Measurements from ENCODE around the gene MFF. TPM values are rescaled to one million over a fixed set of nuclear protein-coding genes. Genes with fewer than 3 reads are reported as not detected.

The MFF gene
- total RNA-seq = 10 to 100 TPM; 50.7 to 57.6 (median 54.0) TPM
- 68.2 TPM for total RNA-seq (2013)
- total RNA-seq = 40.9 to 72.7 (median 52.5) reads per million in 29 experiments

DNA sequence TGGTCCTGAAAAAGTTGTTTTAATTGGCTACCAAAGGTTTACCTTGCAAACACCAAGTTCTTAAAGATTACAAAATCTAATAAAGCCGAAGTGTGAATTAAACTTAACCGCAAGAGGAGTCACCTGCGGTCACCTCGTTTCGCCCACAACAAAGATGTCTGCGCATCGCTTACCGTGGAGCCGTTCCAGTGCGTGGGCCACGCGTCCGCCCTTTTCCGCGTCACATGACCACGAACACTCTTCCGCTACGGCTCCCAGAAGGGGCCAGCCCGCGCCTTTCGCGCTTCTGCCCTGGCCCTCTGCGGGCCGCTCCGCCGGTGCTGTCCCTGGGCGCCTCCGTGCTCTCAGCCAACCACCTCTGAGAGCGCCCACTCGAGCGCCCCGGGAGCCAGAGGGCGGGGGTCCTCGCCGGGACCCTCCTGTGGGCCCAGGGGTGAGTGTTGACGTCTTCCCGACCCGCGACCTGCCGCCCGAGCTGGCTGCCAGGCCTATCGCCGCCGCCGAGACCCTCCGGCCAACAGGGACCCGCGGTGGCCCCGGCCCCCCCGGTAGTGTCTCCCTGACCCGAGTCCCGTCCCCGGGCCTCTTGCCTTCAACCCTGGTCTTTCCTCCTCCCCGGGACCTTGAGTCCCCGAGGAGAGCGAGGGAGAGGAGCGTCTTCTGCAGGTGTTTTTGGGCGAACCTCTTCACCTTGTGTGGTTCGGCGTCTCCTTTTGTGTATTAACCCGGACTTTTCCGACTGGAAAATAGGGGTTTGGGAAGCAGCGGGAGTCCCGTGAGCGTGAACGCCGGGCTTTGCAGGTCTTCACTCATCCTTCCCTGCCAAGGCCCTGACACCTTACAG lies at the start of gene MFF:
Gene MFF (plus strand): TSS at position 257 of the 844 bp plus-strand sequence. CDS start 5,415 bp downstream, outside the sequence.
- peaks cover 35 to 55% (median 48%) of the 10 kb centered on the region in 3 donors for H3K4me1 Mint-ChIP-seq
- H3K9me3 ChIP-seq = no peaks in the 10 kb centered on the region
- CTCF ChIA-PET = interaction anchor here in 1 of 2 donors (0.9 kb wide), 1 partner anchor 19 kb away, joined by 4 read pairs; no protein-coding TSS in a partner anchor
- WGBS (ENCODE audit: insufficient coverage) = under 1% methylated on average over 51 of the region's 67 CpGs
- H3K4me3 ChIP-seq (ENCODE audit: control insufficient read depth in 1 of 2, extremely low read depth in 1 of 2, low read length in 1 of 2) = peak within 1 kb of the TSS; percentile 80 to 83
- H3K4me1 ChIP-seq (ENCODE audit: control insufficient read depth in 1 of 2, extremely low read depth in 1 of 2, insufficient read depth in 2 of 2, low read length in 2 of 2) = peaks cover 7 to 15% of the 10 kb centered on the region in 2 experiments
- no peaks in the 10 kb centered on the region for H3K36me3 ChIP-seq (ENCODE audit: control insufficient read depth in 2 of 2, extremely low read depth in 1 of 2, insufficient read depth in 1 of 2, low read length in 1 of 2)
- DNase-seq = peak; percentile 80 to 97 (median 91)
- ATAC-seq (replicated peaks in 1 of 4) = peak; percentile 97 to 99 (median 98)
- peak within 1 kb of the TSS; percentile 87 to 92 for H3K27ac Mint-ChIP-seq
- no peaks in the 10 kb centered on the region for H3K36me3 Mint-ChIP-seq
- peak within 1 kb of the TSS; percentile 91 to 95 (median 91) for H3K4me3 Mint-ChIP-seq
- POLR2A ChIA-PET = no interaction called here
- peaks cover 0 to 3% of the 10 kb centered on the region in 2 experiments for H3K27me3 ChIP-seq (replicated peaks in 1 of 2; ENCODE audit: control insufficient read depth in 2 of 2, extremely low read depth in 1 of 2, insufficient read depth in 2 of 2, low read length in 1 of 2)
- no peaks in the 10 kb centered on the region for H3K27me3 Mint-ChIP-seq
- H3K9me3 Mint-ChIP-seq = no peaks in the 10 kb centered on the region
- H3K27ac ChIP-seq (ENCODE audit: low read length) = peak within 1 kb of the TSS; percentile 56

DNA sequence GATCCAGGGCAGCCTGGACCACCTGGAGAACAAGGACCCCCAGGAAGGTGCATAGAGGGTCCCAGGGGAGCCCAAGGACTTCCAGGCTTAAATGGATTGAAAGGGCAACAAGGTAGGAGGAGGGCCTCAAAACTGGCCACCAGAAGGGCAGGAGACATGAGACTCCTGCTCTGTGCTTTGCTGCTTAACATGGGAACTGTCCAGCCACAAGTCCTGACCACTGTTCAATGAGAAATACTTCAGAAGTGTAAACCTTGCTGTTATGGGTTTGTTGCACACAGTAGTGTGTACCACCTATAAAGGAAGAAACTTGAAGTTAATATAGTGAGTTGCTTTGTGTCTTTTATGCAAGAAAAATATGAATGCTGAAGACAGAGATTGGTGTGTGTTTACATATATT lies 44.2 kb upstream of the MFF start:
- H3K36me3 Mint-ChIP-seq = no peaks in the 10 kb centered on the region
- H3K27ac Mint-ChIP-seq = no peak overlapping the region
- no peaks in the 10 kb centered on the region for H3K27me3 Mint-ChIP-seq
- Histone ChIP-seq H3K4me1 (ENCODE audit: control insufficient read depth in 1 of 2, extremely low read depth in 1 of 2, insufficient read depth in 2 of 2, low read length in 2 of 2) (no peaks in the 10 kb centered on the region), H3K27me3 (replicated peaks in 1 of 2; ENCODE audit: control insufficient read depth in 2 of 2, extremely low read depth in 1 of 2, insufficient read depth in 2 of 2, low read length in 1 of 2) (peaks cover 0 to 2% of the 10 kb centered on the region in 2 experiments), H3K36me3 (ENCODE audit: control insufficient read depth in 2 of 2, extremely low read depth in 1 of 2, insufficient read depth in 1 of 2, low read length in 1 of 2) (no peaks in the 10 kb centered on the region), H3K9me3 (no peaks in the 10 kb centered on the region), H3K27ac (ENCODE audit: low read length) (no peak overlapping the region), H3K4me3 (ENCODE audit: control insufficient read depth in 1 of 2, extremely low read depth in 1 of 2, low read length in 1 of 2) (no peak overlapping the region)
- H3K4me1 Mint-ChIP-seq = no peaks in the 10 kb centered on the region
- H3K4me3 Mint-ChIP-seq = no peak overlapping the region
- H3K9me3 Mint-ChIP-seq = peaks cover 0 to 12% (median 3%) of the 10 kb centered on the region in 3 donors
- ATAC-seq (replicated peaks in 1 of 4) = no peak
- POLR2A ChIA-PET = no interaction called here
- no peak for DNase-seq
- CTCF ChIA-PET = no interaction called here

GRCh38 chr2:227285741-227286236 lies 39.3 kb upstream of the MFF start:
- ChIA-PET POLR2A (no interaction called here), CTCF (interaction anchor here in 1 of 2 donors (0.7 kb wide), 1 partner anchor 145 kb away, joined by 3 read pairs; no protein-coding TSS in a partner anchor)
- Mint-ChIP-seq H3K9me3 (peaks cover 0 to 12% (median 3%) of the 10 kb centered on the region in 3 donors), H3K27me3 (peaks cover 0 to 6% of the 10 kb centered on the region in 2 donors), H3K4me1 (no peaks in the 10 kb centered on the region), H3K36me3 (no peaks in the 10 kb centered on the region), H3K27ac (no peak overlapping the region), H3K4me3 (no peak overlapping the region)
- DNase-seq (no peak), ATAC-seq (replicated peaks in 1 of 4) (no peak)
- Histone ChIP-seq H3K27ac (ENCODE audit: low read length) (no peak overlapping the region), H3K4me1 (ENCODE audit: control insufficient read depth in 1 of 2, extremely low read depth in 1 of 2, insufficient read depth in 2 of 2, low read length in 2 of 2) (no peaks in the 10 kb centered on the region), H3K4me3 (ENCODE audit: control insufficient read depth in 1 of 2, extremely low read depth in 1 of 2, low read length in 1 of 2) (no peak overlapping the region), H3K9me3 (no peaks in the 10 kb centered on the region), H3K36me3 (ENCODE audit: control insufficient read depth in 2 of 2, extremely low read depth in 1 of 2, insufficient read depth in 1 of 2, low read length in 1 of 2) (no peaks in the 10 kb centered on the region), H3K27me3 (replicated peaks in 1 of 2; ENCODE audit: control insufficient read depth in 2 of 2, extremely low read depth in 1 of 2, insufficient read depth in 2 of 2, low read length in 1 of 2) (no peaks in the 10 kb centered on the region)
- WGBS (ENCODE audit: insufficient coverage) = 67% methylated on average over 1 of the region's 6 CpGs

DNA sequence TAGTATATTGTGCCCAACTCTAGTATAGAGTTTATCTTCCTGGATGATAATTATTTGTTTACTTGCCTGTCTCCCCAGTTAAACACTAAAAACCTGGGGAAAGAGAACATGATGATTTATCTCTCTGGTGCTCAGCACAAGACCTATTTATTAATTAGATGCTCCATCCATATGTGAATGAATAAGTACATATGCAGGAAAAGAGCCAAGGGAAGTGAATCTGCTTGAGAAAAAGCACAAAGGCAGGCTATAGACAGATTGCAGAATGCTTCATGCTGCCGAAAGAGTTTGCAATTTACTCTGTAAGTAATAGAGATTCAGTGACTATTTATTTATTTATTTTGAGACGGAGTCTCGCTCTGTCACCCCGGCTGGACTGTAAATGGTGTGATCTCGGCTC lies 37.3 kb upstream of the MFF start:
- ChIA-PET POLR2A (interaction anchor here in 1 of 2 donors (0.7 kb wide), 1 partner anchor 1379 kb away, joined by 3 read pairs; no protein-coding TSS in a partner anchor), CTCF (interaction anchor here in 1 of 2 donors (0.7 kb wide), 1 partner anchor 21 kb away, joined by 3 read pairs; no protein-coding TSS in a partner anchor)
- no peak for DNase-seq
- 94% methylated on average over 5 of the region's 5 CpGs for WGBS (ENCODE audit: insufficient coverage)
- Histone ChIP-seq H3K27me3 (replicated peaks in 1 of 2; ENCODE audit: control insufficient read depth in 2 of 2, extremely low read depth in 1 of 2, insufficient read depth in 2 of 2, low read length in 1 of 2) (no peaks in the 10 kb centered on the region), H3K36me3 (ENCODE audit: control insufficient read depth in 2 of 2, extremely low read depth in 1 of 2, insufficient read depth in 1 of 2, low read length in 1 of 2) (no peaks in the 10 kb centered on the region), H3K27ac (ENCODE audit: low read length) (no peak overlapping the region), H3K4me1 (ENCODE audit: control insufficient read depth in 1 of 2, extremely low read depth in 1 of 2, insufficient read depth in 2 of 2, low read length in 2 of 2) (no peaks in the 10 kb centered on the region), H3K4me3 (ENCODE audit: control insufficient read depth in 1 of 2, extremely low read depth in 1 of 2, low read length in 1 of 2) (no peak overlapping the region), H3K9me3 (no peaks in the 10 kb centered on the region)
- no peaks in the 10 kb centered on the region for H3K36me3 Mint-ChIP-seq
- peaks cover 0 to 6% of the 10 kb centered on the region in 2 donors for H3K27me3 Mint-ChIP-seq
- no peak overlapping the region for H3K27ac Mint-ChIP-seq
- no peaks in the 10 kb centered on the region for H3K4me1 Mint-ChIP-seq
- ATAC-seq (replicated peaks in 1 of 4) = no peak
- peaks cover 0 to 5% (median 2%) of the 10 kb centered on the region in 3 donors for H3K9me3 Mint-ChIP-seq
- no peak overlapping the region for H3K4me3 Mint-ChIP-seq

DNA sequence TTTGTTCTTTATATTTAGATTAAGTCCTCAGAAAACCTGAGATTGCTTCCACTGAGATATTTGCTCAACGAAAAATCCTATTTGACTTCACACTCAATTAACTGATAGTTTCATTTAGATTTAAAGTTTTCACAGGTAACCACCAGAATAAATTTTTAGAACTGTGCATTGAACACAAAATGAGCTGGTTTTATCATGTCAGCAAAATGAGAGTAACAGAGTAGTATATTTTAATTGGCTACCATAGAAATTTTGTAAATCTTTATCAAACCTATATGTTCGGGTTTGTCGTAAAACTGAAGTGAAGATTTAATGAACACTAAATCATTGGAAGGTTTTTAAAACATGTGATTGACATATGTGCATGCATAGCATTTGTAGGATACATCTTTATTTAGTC lies 32.7 kb upstream of the MFF start:
- ATAC-seq (replicated peaks in 1 of 4) (no peak), DNase-seq (no peak)
- Histone ChIP-seq H3K27ac (ENCODE audit: low read length) (no peak overlapping the region), H3K36me3 (ENCODE audit: control insufficient read depth in 2 of 2, extremely low read depth in 1 of 2, insufficient read depth in 1 of 2, low read length in 1 of 2) (no peaks in the 10 kb centered on the region), H3K4me1 (ENCODE audit: control insufficient read depth in 1 of 2, extremely low read depth in 1 of 2, insufficient read depth in 2 of 2, low read length in 2 of 2) (no peaks in the 10 kb centered on the region), H3K27me3 (replicated peaks in 1 of 2; ENCODE audit: control insufficient read depth in 2 of 2, extremely low read depth in 1 of 2, insufficient read depth in 2 of 2, low read length in 1 of 2) (no peaks in the 10 kb centered on the region), H3K4me3 (ENCODE audit: control insufficient read depth in 1 of 2, extremely low read depth in 1 of 2, low read length in 1 of 2) (no peak overlapping the region), H3K9me3 (no peaks in the 10 kb centered on the region)
- no CpG with 5 or more reads among the region's 3 CpGs for WGBS (ENCODE audit: insufficient coverage)
- Mint-ChIP-seq H3K9me3 (no peaks in the 10 kb centered on the region), H3K27me3 (peaks cover 0 to 5% of the 10 kb centered on the region in 2 donors), H3K27ac (no peak overlapping the region), H3K36me3 (no peaks in the 10 kb centered on the region), H3K4me3 (no peak overlapping the region), H3K4me1 (no peaks in the 10 kb centered on the region)
- ChIA-PET POLR2A (no interaction called here), CTCF (no interaction called here)

- H3K36me3 Mint-ChIP-seq = no peaks in the 10 kb centered on the region
- H3K4me1 Mint-ChIP-seq = no peaks in the 10 kb centered on the region
- ATAC-seq (replicated peaks in 1 of 4) (no peak), DNase-seq (no peak)
- CTCF ChIA-PET = no interaction called here
- H3K27ac Mint-ChIP-seq = no peak overlapping the region
- H3K9me3 Mint-ChIP-seq = no peaks in the 10 kb centered on the region
- H3K4me3 ChIP-seq (ENCODE audit: control insufficient read depth in 1 of 2, extremely low read depth in 1 of 2, low read length in 1 of 2) = no peak overlapping the region
- H3K9me3 ChIP-seq = no peaks in the 10 kb centered on the region
- no CpG with 5 or more reads among the region's 4 CpGs for WGBS (ENCODE audit: insufficient coverage)
- no peaks in the 10 kb centered on the region for H3K36me3 ChIP-seq (ENCODE audit: control insufficient read depth in 2 of 2, extremely low read depth in 1 of 2, insufficient read depth in 1 of 2, low read length in 1 of 2)
- POLR2A ChIA-PET = no interaction called here
- H3K27me3 Mint-ChIP-seq = no peaks in the 10 kb centered on the region
- H3K4me1 ChIP-seq (ENCODE audit: control insufficient read depth in 1 of 2, extremely low read depth in 1 of 2, insufficient read depth in 2 of 2, low read length in 2 of 2) = no peaks in the 10 kb centered on the region
- H3K27me3 ChIP-seq (replicated peaks in 1 of 2; ENCODE audit: control insufficient read depth in 2 of 2, extremely low read depth in 1 of 2, insufficient read depth in 2 of 2, low read length in 1 of 2) = no peaks in the 10 kb centered on the region
- no peak overlapping the region for H3K4me3 Mint-ChIP-seq
- H3K27ac ChIP-seq (ENCODE audit: low read length) = no peak overlapping the region
Observed at GRCh38 chr2:227293531-227293930, 31.5 kb upstream of the MFF start.

Data from T-cell (primary cell).